Mesodermal cell (in vitro differentiated cells): ENCODE results near the gene TMEM169.

Source experiments
- H3K27ac ChIP-seq: 2 replicates; pipeline ENCODE4 v1.7.0; 2013; ENCODE audit warnings: mild to moderate bottlenecking, low read depth, low read length, moderate library complexity; ENCODE audit not compliant: severe bottlenecking
- H3K36me3 ChIP-seq: 2 replicates; pipeline ENCODE4 v1.7.1; 2013; ENCODE audit warnings: mild to moderate bottlenecking, low read length, moderate library complexity; ENCODE audit not compliant: control insufficient read depth, insufficient read depth
- H3K4me1 ChIP-seq: one replicate; pipeline ENCODE4 v1.7.1; 2013; ENCODE audit warnings: mild to moderate bottlenecking, low read length; ENCODE audit not compliant: insufficient read depth, control insufficient read depth, poor library complexity, severe bottlenecking
- H3K4me3 ChIP-seq: 2 replicates; pipeline ENCODE4 v1.7.0; 2013; ENCODE audit warnings: low read length, control low read depth, mild to moderate bottlenecking; ENCODE audit not compliant: insufficient read depth, poor library complexity, severe bottlenecking; ENCODE audit errors: extremely low read depth
- H3K9me3 ChIP-seq: 2 replicates; pipeline ENCODE4 v1.7.1; 2013; ENCODE audit warnings: mild to moderate bottlenecking, low read length, moderate library complexity; ENCODE audit not compliant: control insufficient read depth
- WGBS, 2 experiments: methylation state at CpG; one replicate each; pipeline ENCODE4 v1.1.5; 2013; ENCODE audit warnings: missing lambda C conversion rate in 2 of 2; ENCODE audit not compliant: insufficient coverage in 2 of 2; 5-methylcytosine and 5-hydroxymethylcytosine counted together

TMEM169 gene

DNA sequence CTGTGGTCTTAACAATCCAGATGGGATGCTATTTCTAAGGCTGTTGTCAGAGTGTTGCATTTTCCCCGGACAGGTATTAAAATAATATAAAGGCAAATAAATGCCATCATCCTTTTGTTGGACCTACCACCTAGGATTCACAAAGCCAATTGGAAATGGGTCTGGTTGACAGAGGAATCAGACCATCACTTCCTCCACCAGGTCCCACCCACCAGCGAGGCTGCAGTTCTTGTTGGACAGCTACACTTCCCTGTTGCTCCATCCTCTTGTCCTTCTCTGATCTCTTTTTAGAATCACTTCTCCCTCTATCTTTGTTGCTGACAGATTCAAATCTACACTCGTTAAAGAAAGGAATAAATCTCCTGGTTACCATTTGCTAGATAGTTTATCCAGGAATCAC, 1.1 kb downstream of the TMEM169 start:
- peak overlapping the region; percentile 72 for H3K4me3 ChIP-seq

DNA sequence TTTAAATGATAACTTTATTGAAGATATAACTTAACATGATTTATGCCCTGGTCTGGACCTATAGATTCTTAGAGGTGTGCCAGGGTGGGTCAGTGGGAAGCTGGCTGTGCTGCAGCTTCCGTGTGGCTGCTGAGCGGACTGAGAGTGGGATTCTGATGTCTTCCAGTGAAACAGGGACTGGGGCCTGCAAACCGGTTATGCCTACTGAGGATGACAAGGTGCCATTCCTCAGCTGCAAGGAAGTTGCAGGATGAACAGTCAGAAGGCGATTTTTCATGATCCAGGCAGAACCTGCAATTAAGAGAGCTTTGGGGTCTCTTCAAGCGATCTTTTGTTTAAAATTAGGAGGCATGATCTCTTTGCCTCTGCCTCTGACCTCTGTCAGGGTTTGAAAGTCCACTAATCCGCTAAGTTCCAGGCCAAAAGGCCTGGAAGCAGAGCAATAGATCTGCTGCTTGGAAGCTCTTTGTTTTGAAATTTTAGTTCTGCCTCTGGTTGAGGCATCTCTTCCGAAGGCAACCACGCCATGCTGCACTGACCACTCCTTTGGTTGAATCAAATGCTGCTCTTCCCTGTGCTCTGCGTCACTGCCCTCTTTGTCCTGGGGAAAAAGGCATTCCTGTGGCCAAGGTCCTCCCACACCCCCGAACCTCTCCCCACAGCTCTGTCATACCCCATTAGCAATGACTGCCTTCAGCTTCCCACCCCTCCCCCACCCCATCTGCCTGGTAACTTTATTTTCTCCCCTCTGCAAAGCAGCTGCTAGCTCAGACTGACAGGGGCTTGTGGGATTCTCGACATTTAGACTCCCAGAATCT, 2.0 kb downstream of the TMEM169 start:
- Histone ChIP-seq H3K27ac (peak overlapping the region; percentile 87), H3K36me3 (no peaks in the 10 kb centered on the region), H3K9me3 (no peaks in the 10 kb centered on the region), H3K4me3 (no peak overlapping the region), H3K4me1 (peaks cover 29% of the 10 kb centered on the region)
- WGBS, 2 experiments = 49 to 51% methylated on average over 10 to 11 of the region's 11 CpGs

More for the DNA sequence above, 1.1 kb downstream of the TMEM169 start:
- Histone ChIP-seq H3K4me1 (peaks cover 29% of the 10 kb centered on the region), H3K36me3 (no peaks in the 10 kb centered on the region), H3K27ac (peak overlapping the region; percentile 87), H3K9me3 (no peaks in the 10 kb centered on the region)
- WGBS, 2 experiments = 39 to 50% methylated on average over 1 to 2 of the region's 3 CpGs

DNA sequence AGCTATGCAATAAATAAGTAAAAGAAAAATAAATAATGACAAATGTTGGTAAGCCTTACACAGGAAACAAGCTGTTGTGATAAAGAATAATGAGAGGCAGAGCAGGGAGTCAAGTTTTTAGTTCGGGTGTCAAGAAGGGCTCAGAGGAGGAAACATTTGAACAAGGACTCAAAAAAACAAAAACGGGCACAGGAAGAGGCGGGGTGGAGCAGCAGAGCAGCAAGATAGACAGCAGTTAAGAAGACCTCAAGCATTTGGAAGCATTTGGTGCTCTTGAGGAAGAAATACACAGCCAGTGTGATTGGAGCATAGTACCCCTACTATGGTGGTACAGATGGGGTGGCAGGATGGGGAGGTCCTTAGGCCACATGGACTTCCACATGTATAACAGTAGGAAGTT, 2.8 kb downstream of the TMEM169 start:
- Histone ChIP-seq H3K9me3 (no peaks in the 10 kb centered on the region), H3K36me3 (no peaks in the 10 kb centered on the region), H3K4me1 (peaks cover 29% of the 10 kb centered on the region), H3K27ac (peak overlapping the region; percentile 87), H3K4me3 (no peak overlapping the region)
- 59 to 74% methylated on average over 3 of the region's 3 CpGs for WGBS, 2 experiments

DNA sequence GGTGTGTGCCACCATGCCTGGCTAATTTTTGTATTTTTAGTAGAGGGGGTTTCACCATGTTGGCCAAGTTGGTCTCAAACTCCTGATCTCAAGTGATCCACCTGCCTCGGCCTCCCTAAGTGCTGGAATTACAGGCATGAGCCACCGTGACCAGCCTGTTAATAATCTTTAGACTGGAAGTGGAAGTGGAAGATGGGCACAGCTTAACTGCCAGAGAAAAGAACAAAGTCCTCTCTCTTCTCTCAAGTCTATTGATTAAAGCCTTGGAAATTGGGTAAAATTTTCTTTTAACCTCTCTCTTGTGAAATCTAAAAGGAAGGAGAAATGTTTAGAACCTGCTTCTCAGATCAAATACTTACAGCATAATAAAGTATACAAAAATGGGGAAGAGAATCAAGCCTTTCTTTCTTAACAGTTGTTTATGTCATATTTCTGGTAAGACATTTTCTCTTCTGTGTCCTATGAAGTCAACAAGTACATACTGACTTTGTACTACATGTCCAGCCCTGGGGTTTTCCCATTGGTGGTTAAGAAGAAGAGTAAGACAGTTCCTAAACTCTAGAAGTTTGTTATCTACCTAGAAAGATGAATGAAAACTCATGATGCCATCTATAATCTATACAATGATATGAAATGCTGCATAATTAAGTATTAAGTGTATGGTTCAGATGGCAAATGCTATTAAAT, 4.6 kb downstream of the TMEM169 start:
- peaks cover 25% of the 10 kb centered on the region for H3K4me1 ChIP-seq
- WGBS, 2 experiments = 100% methylated on average over 1 to 2 of the region's 2 CpGs

DNA sequence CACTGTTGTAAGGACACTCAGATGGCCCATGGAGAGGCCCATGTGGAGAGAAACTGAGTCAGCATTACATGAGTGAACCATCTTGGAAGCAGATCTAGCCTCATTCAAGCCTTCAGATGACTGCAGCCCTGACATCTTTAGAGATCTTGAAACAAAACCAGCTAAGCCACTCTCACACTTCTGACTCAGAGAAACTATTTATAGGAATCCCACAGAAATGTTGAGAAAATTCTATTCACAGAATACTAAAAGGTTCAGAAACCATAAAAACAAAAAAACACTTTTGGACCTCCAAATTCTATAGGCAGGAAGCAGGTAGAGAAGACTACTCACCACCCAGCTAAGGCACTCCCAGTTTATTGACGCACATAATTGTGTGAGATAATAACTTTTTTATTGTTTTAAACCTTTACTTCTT, 8.7 kb downstream of the TMEM169 start:
- Histone ChIP-seq H3K27ac (no peak overlapping the region), H3K36me3 (no peaks in the 10 kb centered on the region), H3K9me3 (no peaks in the 10 kb centered on the region), H3K4me3 (no peak overlapping the region), H3K4me1 (peaks cover 2% of the 10 kb centered on the region)
- no CpG with 5 or more reads among the region's 1 CpG for WGBS, 2 experiments

More for the DNA sequence above, 4.6 kb downstream of the TMEM169 start:
- no peaks in the 10 kb centered on the region for H3K9me3 ChIP-seq
- no peak overlapping the region for H3K4me3 ChIP-seq
- H3K36me3 ChIP-seq = no peaks in the 10 kb centered on the region
- no peak overlapping the region for H3K27ac ChIP-seq

DNA sequence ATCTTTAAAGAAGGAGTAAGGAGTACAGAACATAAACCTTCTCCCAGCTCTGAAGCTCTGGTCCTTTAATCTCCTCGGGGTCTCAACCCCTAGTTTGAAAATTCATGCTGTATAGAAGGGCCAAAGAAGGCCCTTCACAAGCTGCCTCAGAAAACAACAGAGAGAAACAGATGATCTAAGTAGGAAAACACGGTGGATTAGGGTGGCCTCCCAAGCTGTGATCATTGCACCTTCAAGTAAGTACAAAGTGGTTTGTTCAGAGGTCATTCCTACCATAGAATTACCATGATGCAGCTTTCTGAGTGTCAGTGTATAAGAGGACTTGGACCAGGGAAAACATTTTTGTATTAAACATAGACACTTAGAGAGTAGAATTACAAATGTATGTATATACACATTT, 10.9 kb downstream of the TMEM169 start:
- peaks cover 6% of the 10 kb centered on the region for H3K36me3 ChIP-seq
- no peaks in the 10 kb centered on the region for H3K4me1 ChIP-seq
- H3K4me3 ChIP-seq = no peak overlapping the region
- 80 to 82% methylated on average over 1 to 2 of the region's 2 CpGs for WGBS, 2 experiments
- no peaks in the 10 kb centered on the region for H3K9me3 ChIP-seq
- no peak overlapping the region for H3K27ac ChIP-seq

DNA sequence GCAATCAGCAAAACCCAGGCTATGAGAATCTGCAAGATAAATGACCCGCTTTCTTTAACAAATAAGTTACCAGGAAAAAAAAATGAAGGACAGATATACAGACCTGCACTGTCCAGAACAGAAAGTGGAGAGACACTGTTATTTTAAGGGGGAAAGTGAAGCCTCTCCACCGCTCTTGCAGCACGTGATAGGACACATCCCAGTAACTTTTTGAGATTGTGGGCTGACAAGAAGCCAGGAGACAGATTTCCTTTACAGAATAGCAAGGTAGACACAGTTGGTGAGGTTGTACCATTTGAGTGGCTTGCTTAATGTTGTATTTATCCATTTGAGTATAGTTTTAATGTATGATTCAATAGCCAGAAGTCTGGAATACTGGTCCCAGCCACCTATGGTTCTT, 13.0 kb downstream of the TMEM169 start:
- 100% methylated on average over 2 to 3 of the region's 3 CpGs for WGBS, 2 experiments
- Histone ChIP-seq H3K9me3 (no peaks in the 10 kb centered on the region), H3K27ac (no peak overlapping the region), H3K4me3 (no peak overlapping the region), H3K4me1 (no peaks in the 10 kb centered on the region), H3K36me3 (peaks cover 10% of the 10 kb centered on the region)

DNA sequence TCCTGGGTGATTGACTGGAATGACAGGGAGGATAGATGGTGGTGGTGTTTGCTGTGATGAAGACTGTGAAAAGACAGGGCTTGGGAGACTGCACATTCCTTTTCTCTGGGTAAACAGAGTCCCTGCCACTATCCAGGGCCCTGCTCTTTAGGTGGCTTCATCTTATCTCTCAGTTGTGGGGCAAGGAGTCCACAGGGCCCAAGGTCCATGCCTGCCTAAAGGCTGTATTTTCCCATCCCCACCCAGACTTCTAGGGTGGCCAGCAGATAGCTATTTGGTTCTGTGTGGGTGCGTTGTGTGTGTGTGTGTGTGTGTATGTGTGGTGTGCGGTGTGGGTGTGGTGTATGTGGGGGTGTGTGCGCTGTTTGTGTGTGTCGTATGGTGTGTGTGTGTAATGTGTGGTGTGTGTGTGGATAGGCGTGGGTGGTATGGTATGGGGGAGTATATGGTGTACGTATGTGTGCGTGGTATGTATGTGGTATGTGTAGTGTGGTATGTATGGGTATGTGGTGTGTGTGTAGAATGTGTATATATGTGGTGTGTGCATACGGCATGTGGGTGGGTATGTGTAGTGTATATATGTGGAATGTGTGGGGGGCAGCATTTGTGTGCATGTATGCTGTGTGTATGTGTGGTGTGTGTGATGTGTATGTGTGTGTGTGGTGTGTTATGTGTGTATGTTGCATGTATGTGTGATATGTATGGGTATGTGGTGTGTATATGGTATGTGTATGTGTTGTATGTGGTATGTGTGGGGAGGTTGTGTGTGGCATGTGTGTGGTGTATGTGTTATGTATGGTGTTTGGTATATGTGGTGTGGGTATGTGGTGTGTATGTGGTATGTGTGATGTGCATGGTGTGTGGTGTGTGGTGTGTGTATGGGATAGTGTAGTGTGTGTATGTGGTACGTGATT, 17.0 kb downstream of the TMEM169 start:
- 92 to 94% methylated on average over 8 to 9 of the region's 9 CpGs for WGBS, 2 experiments
- H3K9me3 ChIP-seq = no peaks in the 10 kb centered on the region
- no peak overlapping the region for H3K4me3 ChIP-seq
- H3K4me1 ChIP-seq = no peaks in the 10 kb centered on the region
- H3K27ac ChIP-seq = no peak overlapping the region
- H3K36me3 ChIP-seq = peaks cover 23% of the 10 kb centered on the region

DNA sequence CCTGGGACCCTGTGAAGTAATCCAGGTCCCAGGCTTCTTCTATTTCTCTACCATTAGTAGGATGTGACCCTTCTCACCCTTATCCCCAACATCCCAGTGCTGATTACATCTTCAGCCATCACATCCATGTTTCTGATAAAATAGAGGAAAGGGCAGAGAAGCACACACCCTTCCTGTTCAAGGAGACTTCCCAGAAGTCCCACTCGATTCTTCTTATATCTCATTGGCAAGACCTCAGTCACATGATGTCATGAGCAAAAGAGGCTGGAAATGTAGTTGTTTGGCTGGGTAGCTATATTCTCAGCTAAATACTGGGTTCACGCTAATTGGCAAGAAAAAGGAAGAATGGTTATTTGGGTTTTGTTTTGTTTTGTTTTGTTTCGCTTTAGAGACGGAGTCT, 19.4 kb downstream of the TMEM169 start:
- Histone ChIP-seq H3K4me1 (no peaks in the 10 kb centered on the region), H3K36me3 (peaks cover 23% of the 10 kb centered on the region)
- 100% methylated on average over 3 of the region's 4 CpGs for WGBS, 2 experiments

DNA sequence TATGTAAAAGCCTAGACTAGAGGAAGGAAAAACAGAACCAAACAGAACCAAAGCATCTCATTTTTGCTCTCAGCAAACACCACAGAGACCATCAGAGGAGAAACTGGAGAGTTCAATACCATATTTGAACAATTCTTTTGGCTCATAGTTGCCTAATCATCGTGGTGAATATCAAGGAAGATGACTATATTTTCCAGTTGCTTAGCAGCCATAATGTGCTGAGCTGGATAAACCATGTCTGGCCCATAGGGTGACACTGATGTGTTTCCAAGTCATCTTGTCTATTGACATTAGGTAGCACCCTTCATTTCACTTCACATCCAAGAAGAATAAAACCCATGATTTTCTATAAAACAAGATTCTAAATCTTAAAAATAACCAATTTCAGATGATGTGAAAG, 21.5 kb downstream of the TMEM169 start:
- 86 to 100% methylated on average over 1 of the region's 1 CpG for WGBS, 2 experiments
- Histone ChIP-seq H3K27ac (no peak overlapping the region), H3K4me1 (peaks cover 6% of the 10 kb centered on the region), H3K36me3 (peaks cover 15% of the 10 kb centered on the region), H3K9me3 (no peaks in the 10 kb centered on the region), H3K4me3 (no peak overlapping the region)

More for the DNA sequence above, 19.4 kb downstream of the TMEM169 start:
- no peak overlapping the region for H3K27ac ChIP-seq
- no peaks in the 10 kb centered on the region for H3K9me3 ChIP-seq
- no peak overlapping the region for H3K4me3 ChIP-seq
